GM12878 (cell line): ENCODE measurements around the gene CAPZB. TPM values are rescaled to one million over a fixed set of nuclear protein-coding genes. Genes with fewer than 3 reads are reported as not detected.

ENCODE experiments used
- ATAC-seq: fragments of 200-7000 bp; cut with Tn5 transposase; 3 replicates; pipeline ENCODE4 v1.9.1; 2020; ENCODE audit warnings: mild to moderate bottlenecking, moderate library complexity
- BruUV-seq: library from RNA; stranded (reverse); fragments of 400-500 nt; replicated peaks from 2 replicates; lab custom pipeline; 2021; lab: Mats Ljungman, UMichigan
- CTCF ChIA-PET: fragments of 300-600 bp; sonication (Branson Sonifier 250); formaldehyde crosslinking; extraction: SDS; loops from one replicate; lab custom pipeline; 2021; ENCODE audit warnings: inconsistent platforms; lab: Yijun Ruan, JAX
- POLR2A ChIA-PET: fragments of 350-600 bp; formaldehyde crosslinking; extraction: SDS; loops from one replicate; lab custom pipeline; 2021; ENCODE audit warnings: inconsistent platforms; lab: Charles Lee
- RAD21 ChIA-PET: fragments of 300-600 bp; sonication (Branson Sonifier 250); formaldehyde crosslinking; loops from one replicate; lab custom pipeline; 2023; ENCODE audit warnings: antibody characterized with exemption; ENCODE audit not compliant: unreplicated experiment; lab: Charles Lee
- SMC1A ChIA-PET: fragments of 300-600 bp; sonication (Branson Sonifier 250); formaldehyde crosslinking; loops from one replicate; lab custom pipeline; 2023; ENCODE audit not compliant: unreplicated experiment, uncharacterized antibody; lab: Charles Lee
- DNase-seq: peaks from one replicate; pipeline ENCODE4 v3.0.0-alpha.2; 2011; ENCODE audit warnings: low read depth, low spot score
- FAIRE-seq: peaks from 3 replicates; lab custom pipeline; 2011; peaks lifted over from hg19 to GRCh38; lab: Jason Lieb, UNC
- H2AFZ ChIP-seq: 2 replicates; pipeline ENCODE4 v1.6.0; 2011; ENCODE audit warnings: low read depth, low read length, control low read depth; ENCODE audit not compliant: control insufficient read depth
- H3K27ac ChIP-seq: 2 replicates; pipeline ENCODE4 v1.5.1; 2011; ENCODE audit warnings: control low read depth; ENCODE audit not compliant: control insufficient read depth, insufficient read depth
- H3K27me3 ChIP-seq, 2 experiments: replicated peaks in 1 of 2; 2 replicates each; pipeline versions ENCODE4 v1.6.0 to v1.6.1; 2011; ENCODE audit warnings: low read length in 1 of 2; ENCODE audit not compliant: control insufficient read depth in 2 of 2, insufficient read depth in 2 of 2
- H3K36me3 ChIP-seq, 2 experiments: 2 replicates each; pipeline ENCODE4 v1.5.1; 2011; ENCODE audit warnings: low read length in 1 of 2; ENCODE audit not compliant: control insufficient read depth in 2 of 2, insufficient read depth in 2 of 2
- H3K4me1 ChIP-seq: 2 replicates; pipeline ENCODE4 v1.6.1; 2011; ENCODE audit warnings: mild to moderate bottlenecking, low read length, moderate library complexity, mixed read lengths; ENCODE audit not compliant: control insufficient read depth, insufficient read depth
- H3K4me2 ChIP-seq: 2 replicates; pipeline ENCODE4 v1.6.0; 2011; ENCODE audit warnings: control low read depth; ENCODE audit not compliant: control insufficient read depth, insufficient read depth
- H3K4me3 ChIP-seq: fragments of 200-600 bp; sonication (generic); 2 replicates; pipeline ENCODE4 v1.5.1; 2016
- H3K79me2 ChIP-seq: 2 replicates; pipeline ENCODE4 v1.6.0; 2011; ENCODE audit warnings: low read length; ENCODE audit not compliant: control insufficient read depth, insufficient read depth
- H3K9ac ChIP-seq: 2 replicates; pipeline ENCODE4 v1.8.0; 2011; ENCODE audit warnings: low read length, control low read depth, mixed read lengths; ENCODE audit not compliant: control insufficient read depth, insufficient read depth
- H3K9me3 ChIP-seq: replicated peaks from 3 replicates; pipeline ENCODE4 v1.5.1; 2011; ENCODE audit warnings: mild to moderate bottlenecking, low read length; ENCODE audit not compliant: control insufficient read depth, insufficient read depth
- H4K20me1 ChIP-seq: 2 replicates; pipeline ENCODE4 v1.6.0; 2011; ENCODE audit not compliant: control insufficient read depth, insufficient read depth
- BACH1 ChIP-seq: fragments of 450-650 bp; IDR thresholded peaks from 2 replicates; pipeline ENCODE4 v1.6.1; 2017; ENCODE audit warnings: mild to moderate bottlenecking, borderline replicate concordance
- BRCA1 ChIP-seq: IDR thresholded peaks from 2 replicates; pipeline ENCODE4 v1.6.1; 2011; ENCODE audit warnings: low read depth, low read length, improper control_type of control experiment
- EP300 ChIP-seq, 2 experiments: fragments of 150-350 bp in 1 of 2; IDR thresholded peaks; 2 replicates each; pipeline ENCODE4 v1.6.1; 2011 to 2012; ENCODE audit warnings: low read depth in 2 of 2, low read length in 2 of 2, borderline replicate concordance in 1 of 2, improper control_type of control experiment in 1 of 2, inconsistent platforms in 1 of 2; ENCODE audit not compliant: control insufficient read depth in 1 of 2
- PAX5 ChIP-seq: IDR thresholded peaks from 2 replicates; pipeline ENCODE4 v1.6.1; 2011; ENCODE audit warnings: low read depth, low read length, borderline replicate concordance
- SIN3A ChIP-seq: IDR thresholded peaks from 2 replicates; pipeline ENCODE4 v1.6.1; 2012; ENCODE audit warnings: low read depth, low read length, improper control_type of control experiment
- TCF7 ChIP-seq: IDR thresholded peaks from 2 replicates; pipeline ENCODE4 v1.6.1; 2014; ENCODE audit warnings: antibody characterized with exemption, borderline replicate concordance
- WGBS: methylation state at CpG from one replicate; pipeline ENCODE4 v1.1.6; 2016; ENCODE audit warnings: low lambda C conversion rate; ENCODE audit not compliant: insufficient replicate concordance, insufficient coverage; ENCODE audit errors: missing lambda C conversion rate; 5-methylcytosine and 5-hydroxymethylcytosine counted together
- in situ Hi-C: fragments of 300-500 bp; cut with MboI; formaldehyde crosslinking; loops from 9 replicates; pipeline ENCODE4 v1.14.3; 2018; ENCODE audit warnings: mixed read lengths
- intact Hi-C: fragments of 100-400 bp; cut with micrococcal nuclease; formaldehyde crosslinking; loops from one replicate; pipeline ENCODE4 v1.14.2; 2022; ENCODE audit not compliant: unreplicated experiment
- polyA plus RNA-seq, 11 experiments: library from polyadenylated mRNA; depleted of rRNA in 4 of 11; unstranded in 6 of 11; stranded (reverse) in 5 of 11; fragments of >200 nt; fragmentation: Nextera tagmentation in 4 of 11; fragmentation: Illumina TruSeq in 1 of 11; extraction: Ambion mirVana in 4 of 11; extraction: Trizol in 1 of 11; gene quantifications; 1 replicate in 1 of 11; 2 replicates in 10 of 11; pipeline versions ENCODE4 v1.2.1 to v1.2.3, GENCODE V29; 2011 to 2016; ENCODE audit warnings: inconsistent platforms in 2 of 11, missing spikeins in 2 of 11, low read depth in 1 of 11
- total RNA-seq, 4 experiments: library from RNA; depleted of rRNA in 3 of 4; stranded (reverse); fragments of >200 nt in 3 of 4; fragmentation: Illumina TruSeq in 1 of 4; extraction: Trizol in 1 of 4; gene quantifications; 2 replicates each; pipeline versions ENCODE4 v1.2.1 to v1.2.3, GENCODE V29; 2013 to 2021
- TF ChIP-seq, protein P1 (sequence below): IDR thresholded peaks from 2 replicates; pipeline ENCODE4 v1.6.1; 2012; ENCODE audit warnings: low read depth, low read length, improper control_type of control experiment
- TF ChIP-seq, protein P2 (sequence below): fragments of 450-650 bp; IDR thresholded peaks from 2 replicates; pipeline ENCODE4 v1.6.1; 2017; ENCODE audit warnings: mild to moderate bottlenecking, moderate library complexity

Gene CAPZB
- total and polyA plus RNA-seq, 10 of the 15 experiments (the other 5 are each of a cell fraction or from before 2014, with no cell fraction given), result 104 to 454 (median 213) TPM

DNA sequence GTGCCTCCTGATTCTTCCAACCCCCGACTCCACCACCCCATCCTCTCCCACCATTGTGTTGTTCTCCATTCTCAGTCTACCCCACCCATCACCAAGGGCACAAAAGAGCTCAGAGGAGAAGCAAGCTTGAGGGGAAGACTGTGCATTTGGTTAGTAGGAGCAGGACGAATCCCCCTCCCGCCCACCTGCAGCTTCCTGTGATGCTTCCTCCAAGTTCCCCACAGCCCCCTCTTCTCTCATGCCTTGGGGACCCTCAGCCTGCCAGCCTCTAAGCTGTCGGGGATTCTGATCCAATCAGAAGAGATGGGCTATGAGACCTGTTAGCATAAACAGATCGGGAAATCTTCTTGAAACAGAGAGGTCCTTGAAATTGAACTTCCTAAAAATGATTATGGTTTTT, 22.2 kb upstream of the CAPZB start:
- H3K36me3 ChIP-seq, result no peaks in the 10 kb centered on the region
- H3K79me2 ChIP-seq, result no peaks in the 10 kb centered on the region
- H3K9ac ChIP-seq, result no peak overlapping the region
- DNase-seq, result no peak
- in situ Hi-C loops, result no loop called here
- TF ChIP-seq PAX5 (no peak), BACH1 (no peak), TCF7 (no peak), SIN3A (no peak), BRCA1 (no peak), EP300 (IDR thresholded peaks at IDR 0.05; ENCODE audit: borderline replicate concordance in 1 of 2, control insufficient read depth in 1 of 2, low read depth in 2 of 2, low read length in 2 of 2) (no peak)
- TF ChIP-seq, protein P1, sequence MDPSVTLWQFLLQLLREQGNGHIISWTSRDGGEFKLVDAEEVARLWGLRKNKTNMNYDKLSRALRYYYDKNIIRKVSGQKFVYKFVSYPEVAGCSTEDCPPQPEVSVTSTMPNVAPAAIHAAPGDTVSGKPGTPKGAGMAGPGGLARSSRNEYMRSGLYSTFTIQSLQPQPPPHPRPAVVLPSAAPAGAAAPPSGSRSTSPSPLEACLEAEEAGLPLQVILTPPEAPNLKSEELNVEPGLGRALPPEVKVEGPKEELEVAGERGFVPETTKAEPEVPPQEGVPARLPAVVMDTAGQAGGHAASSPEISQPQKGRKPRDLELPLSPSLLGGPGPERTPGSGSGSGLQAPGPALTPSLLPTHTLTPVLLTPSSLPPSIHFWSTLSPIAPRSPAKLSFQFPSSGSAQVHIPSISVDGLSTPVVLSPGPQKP, result no peak
- TF ChIP-seq, protein P2, sequence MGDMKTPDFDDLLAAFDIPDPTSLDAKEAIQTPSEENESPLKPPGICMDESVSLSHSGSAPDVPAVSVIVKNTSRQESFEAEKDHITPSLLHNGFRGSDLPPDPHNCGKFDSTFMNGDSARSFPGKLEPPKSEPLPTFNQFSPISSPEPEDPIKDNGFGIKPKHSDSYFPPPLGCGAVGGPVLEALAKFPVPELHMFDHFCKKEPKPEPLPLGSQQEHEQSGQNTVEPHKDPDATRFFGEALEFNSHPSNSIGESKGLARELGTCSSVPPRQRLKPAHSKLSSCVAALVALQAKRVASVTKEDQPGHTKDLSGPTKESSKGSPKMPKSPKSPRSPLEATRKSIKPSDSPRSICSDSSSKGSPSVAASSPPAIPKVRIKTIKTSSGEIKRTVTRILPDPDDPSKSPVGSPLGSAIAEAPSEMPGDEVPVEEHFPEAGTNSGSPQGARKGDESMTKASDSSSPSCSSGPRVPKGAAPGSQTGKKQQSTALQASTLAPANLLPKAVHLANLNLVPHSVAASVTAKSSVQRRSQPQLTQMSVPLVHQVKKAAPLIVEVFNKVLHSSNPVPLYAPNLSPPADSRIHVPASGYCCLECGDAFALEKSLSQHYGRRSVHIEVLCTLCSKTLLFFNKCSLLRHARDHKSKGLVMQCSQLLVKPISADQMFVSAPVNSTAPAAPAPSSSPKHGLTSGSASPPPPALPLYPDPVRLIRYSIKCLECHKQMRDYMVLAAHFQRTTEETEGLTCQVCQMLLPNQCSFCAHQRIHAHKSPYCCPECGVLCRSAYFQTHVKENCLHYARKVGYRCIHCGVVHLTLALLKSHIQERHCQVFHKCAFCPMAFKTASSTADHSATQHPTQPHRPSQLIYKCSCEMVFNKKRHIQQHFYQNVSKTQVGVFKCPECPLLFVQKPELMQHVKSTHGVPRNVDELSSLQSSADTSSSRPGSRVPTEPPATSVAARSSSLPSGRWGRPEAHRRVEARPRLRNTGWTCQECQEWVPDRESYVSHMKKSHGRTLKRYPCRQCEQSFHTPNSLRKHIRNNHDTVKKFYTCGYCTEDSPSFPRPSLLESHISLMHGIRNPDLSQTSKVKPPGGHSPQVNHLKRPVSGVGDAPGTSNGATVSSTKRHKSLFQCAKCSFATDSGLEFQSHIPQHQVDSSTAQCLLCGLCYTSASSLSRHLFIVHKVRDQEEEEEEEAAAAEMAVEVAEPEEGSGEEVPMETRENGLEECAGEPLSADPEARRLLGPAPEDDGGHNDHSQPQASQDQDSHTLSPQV, result no peak
- TF ChIP-seq, all 136 proteins: peak for 0
- intact Hi-C loops, result no loop called here
- H2AFZ ChIP-seq, result no peak overlapping the region
- H3K9me3 ChIP-seq, result no peaks in the 10 kb centered on the region
- no peak overlapping the region for H3K27ac ChIP-seq
- H3K4me2 ChIP-seq, result no peak overlapping the region
- H3K4me3 ChIP-seq, result no peak overlapping the region
- no peak for ATAC-seq
- ChIA-PET POLR2A (no interaction called here), SMC1A (no interaction called here), CTCF (no interaction called here), RAD21 (no interaction called here)
- BruUV-seq, result no TSS peak
- H3K27me3 ChIP-seq, result no peaks in the 10 kb centered on the region
- no peaks in the 10 kb centered on the region for H4K20me1 ChIP-seq
- no peaks in the 10 kb centered on the region; the same call in 1 of the 2 replicates for H3K4me1 ChIP-seq
- 97% methylated on average over 5 of the region's 5 CpGs for WGBS
- FAIRE-seq, result no peak
